ENCODE measurements around the gene CPXM2.

- TF ChIP-seq MXI1 (IDR thresholded peaks at IDR 0.05; ENCODE audit: low read depth, low read length) (no peak), POLR2AphosphoS5 (IDR thresholded peaks at IDR 0.05; ENCODE audit: low read depth, low read length) (no peak), CTCF (IDR thresholded peaks at IDR 0.05) (no peak)
Measured at GRCh38 chr10:123790132-123790885, 101.3 kb downstream of the CPXM2 start.

All from SK-N-SH (cell line).